Heart left ventricle (tissue), 16 donors: ENCODE measurements around the gene FXYD3. TPM values are rescaled to one million over a fixed set of nuclear protein-coding genes. Genes with fewer than 3 reads are reported as not detected.

Experiments used
- ATAC-seq, 4 donors: fragments of 200-7000 bp; cut with Tn5 transposase; one replicate each; pipeline ENCODE4 v1.9.1; 2020 to 2022; ENCODE audit warnings: moderate library complexity in 4 of 4, mild to moderate bottlenecking in 3 of 4, moderate number of reproducible peaks in 1 of 4
- DNase-seq, 5 donors: peaks; one replicate each; pipeline ENCODE4 v3.0.0-alpha.2; 2020
- H3K27ac ChIP-seq, 12 donors: fragments of 200-600 bp; sonication (generic) in 4 of 12; one replicate each; pipeline versions ENCODE4 v1.5.0 to v1.8.0; 2016 to 2022; ENCODE audit warnings: mild to moderate bottlenecking in 2 of 12
- H3K27me3 ChIP-seq, 9 donors: fragments of 200-600 bp; sonication (generic) in 2 of 9; one replicate each; pipeline versions ENCODE4 v1.5.1 to v1.8.0; 2016 to 2022; ENCODE audit warnings: mild to moderate bottlenecking in 3 of 9
- H3K36me3 ChIP-seq, 9 donors: fragments of 200-600 bp; sonication (generic) in 2 of 9; one replicate each; pipeline versions ENCODE4 v1.5.0 to v1.8.0; 2018 to 2022; ENCODE audit warnings: mild to moderate bottlenecking in 2 of 9
- H3K4me1 ChIP-seq, 12 donors: fragments of 200-600 bp; sonication (generic) in 4 of 12; one replicate each; pipeline versions ENCODE4 v1.5.0 to v1.8.0; 2016 to 2022; ENCODE audit warnings: mild to moderate bottlenecking in 3 of 12
- H3K4me3 ChIP-seq, 12 donors: fragments of 200-600 bp; sonication (generic) in 4 of 12; one replicate each; pipeline versions ENCODE4 v1.5.0 to v1.8.0; 2017 to 2022; ENCODE audit warnings: mild to moderate bottlenecking in 9 of 12, moderate library complexity in 4 of 12
- H3K9me3 ChIP-seq, 12 donors: fragments of 200-600 bp; sonication (generic) in 4 of 12; one replicate each; pipeline versions ENCODE4 v1.5.0 to v1.8.0; 2016 to 2022; ENCODE audit warnings: mild to moderate bottlenecking in 1 of 12
- CTCF ChIP-seq, 12 donors: fragments of 200-600 bp; sonication (generic) in 4 of 12; IDR thresholded peaks; one replicate each; pipeline versions ENCODE4 v1.5.0 to v1.8.0; 2018 to 2022; ENCODE audit warnings: antibody characterized with exemption in 12 of 12, mild to moderate bottlenecking in 5 of 12
- POLR2A ChIP-seq, 2 donors: fragments of 450-650 bp; IDR thresholded peaks; one replicate each; pipeline ENCODE4 v1.6.1; 2017; ENCODE audit warnings: antibody characterized with exemption in 2 of 2, mild to moderate bottlenecking in 2 of 2, moderate library complexity in 2 of 2
- WGBS, 4 donors: extraction: QIAGEN DNeasy Blood & Tissue Kit in 2 of 4; methylation state at CpG; one replicate each; pipeline versions ENCODE4 v1.1.5 to v1.1.7; 2013 to 2018; 5-methylcytosine and 5-hydroxymethylcytosine counted together
- intact Hi-C, 10 donors: fragments of 100-400 bp; cut with DNase I; formaldehyde crosslinking; loops; one replicate each; pipeline versions ENCODE4 v1.11.1 to v1.14.2; 2022
- polyA plus RNA-seq, 2 donors: library from polyadenylated mRNA; stranded (reverse); fragments of 200-250 nt; gene quantifications; one replicate each; pipeline ENCODE4 v1.2.3, GENCODE V29; 2013
- total RNA-seq, 9 donors: library from RNA; depleted of rRNA in 2 of 9; stranded (reverse); fragments of >200 nt in 2 of 9; fragmentation: NEBNext Ultra II Directional in 3 of 9; extraction: Animal tissue kit (Norgen Biotek cat#: 25700) in 3 of 9; gene quantifications; one replicate each; pipeline versions ENCODE4 v1.1.0 to v1.2.4, GENCODE V29; 2016 to 2023
- donor health status: ischemic (EF 13 %, LVEDD 7.1; RV severe dilation, severe dysfunction).
- donor health status: healthy with polysubstance abuse.
- donor health status: DM: no; HTN: yes; CAD: no.
- donor health status: DM: no; HTN: no; CAD: no.
- donor health status: ischemic (EF 25% LVEDD 6.9; RV normal size, moderate dysfunction).
- donor health status: ischemic (EF 25% LVEDD 5.7; RV mildly dilated, moderate dysfunction).
- donor health status: healthy.
- donor health status: DM: yes; HTN: yes; CAD: no.
- donor health status: ischemic (EF 35%, LVEDD 5.7; RV mildly dilated, moderate dysfunction).
- donor health status: nonischemic (EF 11% LVEDD 7.7; RV severe dilation, severe dysfunction).
- donor health status: DM: yes; HTN: yes; CAD: no.
- donor health status: PGD.
- donor health status: ischemic (EF 29% LVEDD 5.4; RV normal size, mild dysfunction).
- donor health status: nonischemic (EF 23%, LVEDD 6.1; RV moderate dilation, normal function).

Gene FXYD3
- total and polyA plus RNA-seq, 11 donors: 0.37 to 2.5 (median 0.93) TPM; not detected in 3

- peaks cover 0 to 23% (median 0%) of the 10 kb centered on the region in 9 donors for H3K27me3 ChIP-seq
- H3K4me3 ChIP-seq: peak overlapping the region in 11 of 12 donors; percentile 7 to 71 (median 58)
- intact Hi-C loops: loop anchor here in 7 of 10 donors (1.0 to 10.0 kb wide), 5 partner anchors 17 to 131 kb away; partner anchors contain the start of gene USF2 (in 6 of the 7)
- H3K9me3 ChIP-seq: no peaks in the 10 kb centered on the region
- peaks cover 0 to 9% (median 0%) of the 10 kb centered on the region in 9 donors for H3K36me3 ChIP-seq
- H3K27ac ChIP-seq: peak overlapping the region in 11 of 12 donors; percentile 29 to 100 (median 96)
- TF ChIP-seq POLR2A (IDR thresholded peaks at IDR 0.05) (peak; percentile 59 to 81), CTCF (IDR thresholded peaks at IDR 0.05) (peak in 10 of 12 donors; percentile 15 to 62 (median 36))
- 12 to 19% (median 16%) methylated on average over 41 to 48 of the region's 48 CpGs for WGBS, 4 donors
- peak; percentile 61 to 78 (median 65) for ATAC-seq
- H3K4me1 ChIP-seq: peaks cover 0 to 57% (median 39%) of the 10 kb centered on the region in 12 donors
- DNase-seq: peak; percentile 90 to 97 (median 94)
These were observed 25.6 kb downstream of the FXYD3 start for GRCh38 chr19:35140962-35141836.

- Histone ChIP-seq H3K27me3 (peaks cover 0 to 23% (median 0%) of the 10 kb centered on the region in 9 donors), H3K4me1 (peaks cover 0 to 57% (median 39%) of the 10 kb centered on the region in 12 donors), H3K9me3 (no peaks in the 10 kb centered on the region), H3K4me3 (peak overlapping the region in 4 of 12 donors; percentile 18 to 45 (median 24)), H3K36me3 (peaks cover 0 to 9% (median 0%) of the 10 kb centered on the region in 9 donors), H3K27ac (peak overlapping the region in 4 of 12 donors; percentile 4 to 29 (median 12))
- intact Hi-C loops: loop anchor here in 7 of 10 donors (1.0 to 10.0 kb wide), 5 partner anchors 18 to 130 kb away; partner anchors contain the start of gene USF2 (in 6 of the 7)
- ATAC-seq: no peak
- TF ChIP-seq CTCF (IDR thresholded peaks at IDR 0.05) (no peak), POLR2A (IDR thresholded peaks at IDR 0.05) (no peak)
- WGBS, 4 donors: 43 to 56% (median 49%) methylated on average over 17 to 21 of the region's 21 CpGs
- peak in 2 of 5 donors; percentile 35 to 44 for DNase-seq
These were observed 26.4 kb downstream of the FXYD3 start for GRCh38 chr19:35141837-35142605.

GRCh38 chr19:35142606-35143230 lies 27.1 kb downstream of the FXYD3 start:
- H3K9me3 ChIP-seq: no peaks in the 10 kb centered on the region
- intact Hi-C loops: loop anchor here in 6 of 10 donors (5.0 to 10.0 kb wide), 3 partner anchors 122 to 130 kb away; partner anchors contain the start of gene USF2 (in 5 of the 6)
- no peak overlapping the region for H3K27ac ChIP-seq
- DNase-seq: peak in 4 of 5 donors; percentile 42 to 79 (median 49)
- WGBS, 4 donors: 23 to 44% (median 34%) methylated on average over 28 to 45 of the region's 46 CpGs
- H3K4me3 ChIP-seq: peak overlapping the region in 3 of 12 donors; percentile 6 to 26 (median 7)
- ATAC-seq: no peak
- peaks cover 0 to 55% (median 33%) of the 10 kb centered on the region in 12 donors for H3K4me1 ChIP-seq
- peaks cover 0 to 9% (median 0%) of the 10 kb centered on the region in 9 donors for H3K36me3 ChIP-seq
- peaks cover 0 to 23% (median 0%) of the 10 kb centered on the region in 9 donors for H3K27me3 ChIP-seq
- TF ChIP-seq CTCF (IDR thresholded peaks at IDR 0.05) (peak; percentile 39 to 65 (median 58)), POLR2A (IDR thresholded peaks at IDR 0.05) (no peak)
